ENCODE measurements around the gene ARID5B.

DNA sequence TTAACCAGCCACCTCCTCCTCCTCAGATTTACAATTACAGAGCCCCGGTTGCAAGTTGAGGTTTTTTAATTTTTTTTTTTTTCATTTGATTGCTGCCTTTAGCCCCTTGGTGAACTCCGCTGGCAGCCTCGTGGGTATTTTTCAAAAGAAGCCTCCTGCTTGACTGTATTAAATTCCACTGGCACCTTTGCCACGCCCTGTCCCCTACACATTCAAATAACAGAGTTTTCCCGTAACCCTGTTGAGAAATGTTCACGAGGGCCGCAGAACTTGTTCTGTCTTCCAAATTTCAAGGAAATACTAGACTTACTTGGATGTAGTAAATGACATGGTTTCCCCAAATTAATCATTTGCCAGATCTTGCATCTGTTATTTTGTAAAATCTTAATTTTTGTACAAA lies 167.0 kb downstream of the ARID5B start:
- TF ChIP-seq, protein P1, sequence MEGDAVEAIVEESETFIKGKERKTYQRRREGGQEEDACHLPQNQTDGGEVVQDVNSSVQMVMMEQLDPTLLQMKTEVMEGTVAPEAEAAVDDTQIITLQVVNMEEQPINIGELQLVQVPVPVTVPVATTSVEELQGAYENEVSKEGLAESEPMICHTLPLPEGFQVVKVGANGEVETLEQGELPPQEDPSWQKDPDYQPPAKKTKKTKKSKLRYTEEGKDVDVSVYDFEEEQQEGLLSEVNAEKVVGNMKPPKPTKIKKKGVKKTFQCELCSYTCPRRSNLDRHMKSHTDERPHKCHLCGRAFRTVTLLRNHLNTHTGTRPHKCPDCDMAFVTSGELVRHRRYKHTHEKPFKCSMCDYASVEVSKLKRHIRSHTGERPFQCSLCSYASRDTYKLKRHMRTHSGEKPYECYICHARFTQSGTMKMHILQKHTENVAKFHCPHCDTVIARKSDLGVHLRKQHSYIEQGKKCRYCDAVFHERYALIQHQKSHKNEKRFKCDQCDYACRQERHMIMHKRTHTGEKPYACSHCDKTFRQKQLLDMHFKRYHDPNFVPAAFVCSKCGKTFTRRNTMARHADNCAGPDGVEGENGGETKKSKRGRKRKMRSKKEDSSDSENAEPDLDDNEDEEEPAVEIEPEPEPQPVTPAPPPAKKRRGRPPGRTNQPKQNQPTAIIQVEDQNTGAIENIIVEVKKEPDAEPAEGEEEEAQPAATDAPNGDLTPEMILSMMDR (IDR thresholded peaks at IDR 0.05): no peak
- TF ChIP-seq POLR2A (IDR thresholded peaks at IDR 0.05): no peak
